ENCODE data around the gene PRKCH.
A peak's percentile ranks its signal among the peaks of the same experiment; 100 is the strongest.

Gene PRKCH

DNA sequence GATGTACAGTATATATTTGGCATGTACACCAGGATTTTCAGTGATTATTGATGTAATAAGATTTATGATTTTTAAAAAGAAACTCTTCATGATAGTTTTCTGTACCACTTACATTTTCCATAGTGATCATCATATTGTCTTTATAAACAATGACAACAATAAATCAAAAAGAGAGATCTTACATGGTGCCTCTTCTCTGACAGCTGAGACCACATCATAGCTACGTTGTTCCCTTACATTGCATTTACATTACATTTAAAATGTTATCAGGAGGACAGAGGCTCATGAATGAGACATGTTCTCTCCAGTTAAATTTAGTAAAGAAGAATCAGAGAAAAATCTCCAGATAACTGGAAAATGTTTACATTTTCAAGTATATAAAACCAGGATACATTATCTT is 112.4 kb downstream of the PRKCH start:
- no peak for TF ChIP-seq POLR2AphosphoS5 (IDR thresholded peaks at IDR 0.05; ENCODE audit: low read depth)
- no peak for TF ChIP-seq SPI1 (IDR thresholded peaks at IDR 0.05; ENCODE audit: borderline replicate concordance, low read depth)
- no peak for TF ChIP-seq GABPA (IDR thresholded peaks at IDR 0.05; ENCODE audit: low read depth)
- TF ChIP-seq, protein P1, sequence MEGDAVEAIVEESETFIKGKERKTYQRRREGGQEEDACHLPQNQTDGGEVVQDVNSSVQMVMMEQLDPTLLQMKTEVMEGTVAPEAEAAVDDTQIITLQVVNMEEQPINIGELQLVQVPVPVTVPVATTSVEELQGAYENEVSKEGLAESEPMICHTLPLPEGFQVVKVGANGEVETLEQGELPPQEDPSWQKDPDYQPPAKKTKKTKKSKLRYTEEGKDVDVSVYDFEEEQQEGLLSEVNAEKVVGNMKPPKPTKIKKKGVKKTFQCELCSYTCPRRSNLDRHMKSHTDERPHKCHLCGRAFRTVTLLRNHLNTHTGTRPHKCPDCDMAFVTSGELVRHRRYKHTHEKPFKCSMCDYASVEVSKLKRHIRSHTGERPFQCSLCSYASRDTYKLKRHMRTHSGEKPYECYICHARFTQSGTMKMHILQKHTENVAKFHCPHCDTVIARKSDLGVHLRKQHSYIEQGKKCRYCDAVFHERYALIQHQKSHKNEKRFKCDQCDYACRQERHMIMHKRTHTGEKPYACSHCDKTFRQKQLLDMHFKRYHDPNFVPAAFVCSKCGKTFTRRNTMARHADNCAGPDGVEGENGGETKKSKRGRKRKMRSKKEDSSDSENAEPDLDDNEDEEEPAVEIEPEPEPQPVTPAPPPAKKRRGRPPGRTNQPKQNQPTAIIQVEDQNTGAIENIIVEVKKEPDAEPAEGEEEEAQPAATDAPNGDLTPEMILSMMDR (IDR thresholded peaks at IDR 0.05; ENCODE audit: insufficient read depth, low read length): no peak
- no peak for TF ChIP-seq REST (IDR thresholded peaks at IDR 0.05; ENCODE audit: insufficient replicate concordance, low read depth)
- no peak for DNase-seq (ENCODE audit: low read depth in 1 of 2, low spot score in 1 of 2)
- Histone ChIP-seq H3K4me3 (replicated peaks; ENCODE audit: insufficient read depth, low read length) (no peak overlapping the region), H3K27ac (replicated peaks) (no peak overlapping the region), H3K27me3 (ENCODE audit: insufficient read depth, poor library complexity, severe bottlenecking) (peaks cover 14% of the 10 kb centered on the region)

DNA sequence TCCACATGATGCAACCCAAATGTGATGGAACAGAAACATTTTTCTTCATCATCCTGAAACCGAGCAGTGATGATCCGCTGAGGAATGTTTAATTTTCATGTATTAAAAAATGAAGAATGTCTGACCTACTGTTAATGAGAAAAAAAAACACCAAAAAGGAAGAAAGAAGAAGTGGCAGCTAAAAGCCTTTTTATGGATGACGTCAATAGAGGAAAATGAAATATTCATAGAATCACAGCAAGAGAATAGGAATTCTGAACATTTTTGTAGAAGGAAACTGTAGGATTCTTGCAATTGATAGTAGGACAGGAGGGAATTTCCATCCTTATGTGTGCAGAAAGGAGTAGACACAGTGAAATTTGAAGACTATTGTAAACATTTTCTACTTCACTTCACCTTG is 112.9 kb downstream of the PRKCH start:
- peaks cover 11% of the 10 kb centered on the region for H3K27me3 ChIP-seq (ENCODE audit: insufficient read depth, poor library complexity, severe bottlenecking)
- no peak overlapping the region for H3K4me3 ChIP-seq (replicated peaks; ENCODE audit: insufficient read depth, low read length)
- H3K27ac ChIP-seq (replicated peaks): no peak overlapping the region
- TF ChIP-seq SPI1 (IDR thresholded peaks at IDR 0.05; ENCODE audit: borderline replicate concordance, low read depth) (peak; percentile 13; the same call in 1 of the 2 replicates), REST (IDR thresholded peaks at IDR 0.05; ENCODE audit: insufficient replicate concordance, low read depth) (no peak)
- DNase-seq (ENCODE audit: low read depth in 1 of 2, low spot score in 1 of 2): no peak

- DNase-seq (ENCODE audit: low read depth in 1 of 2, low spot score in 1 of 2): no peak
- no peak overlapping the region for H3K27ac ChIP-seq (replicated peaks)
- H3K4me3 ChIP-seq (replicated peaks; ENCODE audit: insufficient read depth, low read length): no peak overlapping the region
- peaks cover 8% of the 10 kb centered on the region for H3K27me3 ChIP-seq (ENCODE audit: insufficient read depth, poor library complexity, severe bottlenecking)
- TF ChIP-seq SPI1 (IDR thresholded peaks at IDR 0.05; ENCODE audit: borderline replicate concordance, low read depth): no peak
- no peak for TF ChIP-seq GABPA (IDR thresholded peaks at IDR 0.05; ENCODE audit: low read depth)
- no peak for TF ChIP-seq REST (IDR thresholded peaks at IDR 0.05; ENCODE audit: insufficient replicate concordance, low read depth)
- no peak for TF ChIP-seq POLR2AphosphoS5 (IDR thresholded peaks at IDR 0.05; ENCODE audit: low read depth)
- TF ChIP-seq, protein P1 (IDR thresholded peaks at IDR 0.05; ENCODE audit: insufficient read depth, low read length): no peak
Measured at GRCh38 chr14:61435563-61436337, 114.4 kb downstream of the PRKCH start.
